Loucy (cell line): ENCODE data around the gene ZNF469.

Source experiments
- CTCF ChIP-seq: fragments of 200-600 bp; sonication (generic); conservative IDR thresholded peaks from 2 replicates; pipeline ENCODE4 v1.5.1; 2014; ENCODE audit warnings: mild to moderate bottlenecking, antibody characterized with exemption, low read length
- EZH2phosphoT487 ChIP-seq: fragments of 200-600 bp; IDR thresholded peaks from 2 replicates; pipeline ENCODE4 v1.6.1; 2018; ENCODE audit warnings: antibody characterized with exemption, mild to moderate bottlenecking, moderate library complexity, borderline replicate concordance

DNA sequence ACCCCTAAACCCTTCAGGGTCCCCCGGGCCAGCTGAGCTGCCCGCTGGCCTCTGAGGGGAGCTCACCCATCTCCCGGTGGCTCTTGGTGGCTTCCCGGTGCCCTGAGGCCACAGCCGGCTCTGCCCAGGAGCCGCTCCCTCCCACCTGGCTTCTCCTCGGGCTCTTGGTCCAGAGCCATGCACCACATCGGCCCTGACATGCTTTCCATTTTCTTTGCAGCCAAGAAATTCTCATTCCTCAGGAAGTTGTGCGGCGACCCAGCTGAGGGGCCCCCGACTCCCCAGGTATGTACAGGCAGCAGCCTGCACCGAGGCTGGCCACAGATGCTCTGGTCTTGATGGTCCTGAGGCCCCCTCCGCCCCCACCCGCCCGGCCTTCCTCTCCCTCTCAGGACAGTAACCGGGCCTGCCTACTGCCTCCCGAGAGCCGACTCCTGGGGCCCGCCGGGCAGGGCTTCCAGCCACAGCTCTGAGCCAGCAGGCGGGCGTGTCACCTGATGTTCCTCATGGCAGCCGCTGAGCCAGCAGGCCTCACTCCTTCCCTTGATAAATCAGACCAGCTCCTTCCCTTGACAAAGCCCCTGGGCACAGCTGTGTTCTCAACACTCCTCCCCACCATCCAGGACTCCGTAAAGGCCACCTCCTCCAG, 42.0 kb downstream of the ZNF469 start:
- TF ChIP-seq CTCF = no peak
- TF ChIP-seq EZH2phosphoT487 = no peak
